ENCODE data around the gene SSNA1. TPM values are rescaled to one million over a fixed set of nuclear protein-coding genes. Genes with fewer than 3 reads are reported as not detected.

SSNA1 gene
- total and polyA plus RNA-seq, 12 donors = 13.2 to 138 (median 70.3) TPM

DNA sequence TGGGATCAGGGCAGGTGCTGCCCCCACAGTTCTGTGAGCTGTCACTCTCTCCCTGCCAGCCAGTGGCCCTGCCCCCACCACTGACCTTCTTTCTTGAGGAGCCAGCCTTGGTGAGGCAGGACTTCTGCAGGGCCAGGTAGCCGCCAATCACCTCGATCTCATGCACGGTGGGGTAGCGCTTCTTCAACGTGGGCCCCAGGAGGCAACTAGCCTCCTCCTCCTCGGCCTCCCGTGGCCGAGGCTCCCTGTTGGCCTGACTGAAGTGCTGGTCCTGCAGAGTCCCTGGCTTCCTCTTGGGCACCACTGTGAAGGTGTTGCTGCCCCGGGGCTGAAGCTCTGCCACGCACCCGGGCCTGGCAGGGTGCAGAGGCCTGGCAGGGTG, 10.4 kb downstream of the SSNA1 start:
- WGBS, 4 donors = 47 to 80% (median 59%) methylated on average over 1 to 11 of the region's 11 CpGs
- no peak for DNase-seq
- Histone ChIP-seq H3K27ac (no peak overlapping the region), H3K27me3 (no peaks in the 10 kb centered on the region), H3K4me3 (no peak overlapping the region), H3K9me3 (replicated peaks in 1 of 3) (no peaks in the 10 kb centered on the region), H3K36me3 (replicated peaks in 1 of 2) (no peaks in the 10 kb centered on the region), H3K4me1 (replicated peaks in 1 of 2) (peaks cover 6 to 46% of the 10 kb centered on the region in 2 donors)
- TF ChIP-seq POLR2A (IDR thresholded peaks at IDR 0.05) (no peak), CTCF (IDR thresholded peaks at IDR 0.05) (no peak)
- intact Hi-C loops (cut with DNase I) = no loop called here

DNA sequence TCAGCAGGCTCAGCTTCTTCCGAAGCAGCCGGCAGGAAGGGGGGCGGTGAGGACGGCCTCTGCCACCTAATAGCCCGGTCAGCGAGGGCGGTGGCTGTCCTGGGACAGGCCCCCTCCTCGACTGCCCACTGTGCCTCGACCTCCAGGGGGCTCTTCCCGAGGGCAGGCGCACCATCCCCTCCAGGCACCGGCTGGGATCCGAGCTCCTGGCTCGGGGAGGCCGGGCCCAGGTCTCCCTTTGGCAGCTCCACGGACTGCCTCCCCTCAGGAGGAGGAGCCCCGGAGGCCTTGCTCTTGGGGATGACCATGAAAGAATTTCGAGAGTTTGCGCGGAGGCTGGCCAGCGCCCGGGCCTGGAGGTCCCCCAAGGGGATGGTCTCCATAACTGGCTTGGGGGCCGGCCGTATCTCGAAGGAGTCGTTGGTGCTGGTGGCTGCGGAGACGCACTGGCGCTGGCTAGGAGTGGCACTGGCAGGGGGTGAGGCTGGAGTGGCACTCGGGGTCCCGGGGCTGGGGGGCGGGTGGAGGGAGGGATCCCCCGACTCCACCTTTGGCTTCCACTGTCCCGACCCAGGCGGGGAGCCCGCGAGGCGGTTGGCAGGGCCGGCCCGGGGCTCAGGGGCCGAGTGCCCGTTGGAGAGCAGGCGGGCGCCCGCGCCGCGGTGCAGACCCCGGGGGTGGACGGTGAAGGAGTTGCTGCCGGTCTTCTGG, 11.1 kb downstream of the SSNA1 start:
- peaks cover 10 to 52% of the 10 kb centered on the region in 2 donors for H3K4me1 ChIP-seq (replicated peaks in 1 of 2)
- TF ChIP-seq POLR2A (IDR thresholded peaks at IDR 0.05) (no peak), CTCF (IDR thresholded peaks at IDR 0.05) (no peak)
- intact Hi-C loops (cut with DNase I) = no loop called here

DNA sequence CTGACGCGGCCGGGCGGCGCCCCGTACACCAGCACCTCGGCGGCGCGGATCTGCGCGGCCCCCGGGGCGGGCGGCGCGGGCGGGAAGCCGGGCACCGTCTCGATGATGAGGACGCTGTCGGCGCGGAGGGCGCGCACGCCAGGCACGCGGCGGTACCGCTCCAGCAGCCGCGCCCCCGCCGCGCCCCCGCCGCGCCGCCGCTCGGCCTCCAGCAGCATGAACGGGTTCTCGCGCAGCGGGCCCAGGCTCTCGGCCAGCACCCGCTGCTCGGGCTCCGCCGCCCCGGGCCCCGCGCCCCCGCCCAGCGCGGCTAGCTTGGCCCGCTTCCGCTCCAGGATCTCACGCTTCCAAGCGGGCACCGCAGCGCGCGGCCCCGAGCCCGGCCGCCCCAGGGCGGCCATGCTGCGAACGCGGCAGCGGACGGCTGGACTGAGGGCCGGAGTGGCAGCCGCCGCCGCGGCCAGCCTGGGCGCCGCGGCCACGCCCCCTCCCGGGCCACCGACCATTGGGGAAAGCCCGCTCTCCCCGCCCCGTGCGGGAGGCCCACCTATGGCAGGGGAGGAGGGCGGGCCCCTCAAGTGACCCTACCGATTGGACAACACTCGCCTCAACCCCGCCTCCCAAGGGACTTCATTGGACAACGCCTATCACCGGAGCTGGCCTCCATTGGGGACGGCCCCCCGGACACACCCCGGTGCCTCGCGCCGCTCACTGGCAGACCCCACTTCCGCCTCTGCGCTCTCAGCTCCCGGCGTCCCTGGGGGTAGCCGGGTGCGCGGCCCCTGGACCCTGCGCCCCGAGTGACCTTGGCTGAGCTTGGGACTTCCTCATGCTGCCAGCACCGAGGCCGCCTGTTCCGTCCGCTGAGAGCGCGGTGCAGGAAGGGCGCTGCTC, 12.1 kb downstream of the SSNA1 start, which contains the start of gene TPRN:
TPRN (minus strand) TSS at position 431 of the 894 bp plus-strand sequence; CDS start at position 401, 30 bp downstream.
- H3K4me3 ChIP-seq = peak within 1 kb of the TSS in 3 of 4 donors; percentile 27 to 91 (median 59)
- no peaks in the 10 kb centered on the region for H3K27me3 ChIP-seq
- no peaks in the 10 kb centered on the region for H3K9me3 ChIP-seq (replicated peaks in 1 of 3)
- intact Hi-C loops (cut with DNase I) = no loop called here
- peak within 1 kb of the TSS in 4 of 5 donors; percentile 52 to 90 (median 70) for H3K27ac ChIP-seq
- peak; percentile 99 to 100 (median 100) for DNase-seq
- 0 to 13% (median 1%) methylated on average over 3 to 118 of the region's 118 CpGs for WGBS, 4 donors
- TF ChIP-seq POLR2A (IDR thresholded peaks at IDR 0.05) (peak; percentile 92 to 93), CTCF (IDR thresholded peaks at IDR 0.05) (peak in 1 of 6 experiments; percentile 14)
- H3K4me1 ChIP-seq (replicated peaks in 1 of 2) = peaks cover 15 to 59% of the 10 kb centered on the region in 2 donors
- no peaks in the 10 kb centered on the region for H3K36me3 ChIP-seq (replicated peaks in 1 of 2)

More for the DNA sequence above, 11.1 kb downstream of the SSNA1 start:
- DNase-seq = no peak
- Histone ChIP-seq H3K27ac (no peak overlapping the region), H3K27me3 (no peaks in the 10 kb centered on the region), H3K9me3 (replicated peaks in 1 of 3) (no peaks in the 10 kb centered on the region), H3K4me3 (peak overlapping the region in 2 of 4 donors; percentile 13 to 91), H3K36me3 (replicated peaks in 1 of 2) (no peaks in the 10 kb centered on the region)
- 7 to 21% (median 10%) methylated on average over 11 to 51 of the region's 51 CpGs; no CpG with 5 or more reads in 1 of the 4 donors for WGBS, 4 donors
